Midbrain (tissue), 1 donor: Measurements from ENCODE around the gene AK3.
"Not testable (repeated sequence)": the region's sequence is repeated elsewhere in the genome, so short reads cannot be mapped to it uniquely, and the experiment has no call there.

Experiments
- DNase-seq: peaks from one replicate; lab custom pipeline; 2025; lab: John Stamatoyannopoulos, UW

Gene AK3

DNA sequence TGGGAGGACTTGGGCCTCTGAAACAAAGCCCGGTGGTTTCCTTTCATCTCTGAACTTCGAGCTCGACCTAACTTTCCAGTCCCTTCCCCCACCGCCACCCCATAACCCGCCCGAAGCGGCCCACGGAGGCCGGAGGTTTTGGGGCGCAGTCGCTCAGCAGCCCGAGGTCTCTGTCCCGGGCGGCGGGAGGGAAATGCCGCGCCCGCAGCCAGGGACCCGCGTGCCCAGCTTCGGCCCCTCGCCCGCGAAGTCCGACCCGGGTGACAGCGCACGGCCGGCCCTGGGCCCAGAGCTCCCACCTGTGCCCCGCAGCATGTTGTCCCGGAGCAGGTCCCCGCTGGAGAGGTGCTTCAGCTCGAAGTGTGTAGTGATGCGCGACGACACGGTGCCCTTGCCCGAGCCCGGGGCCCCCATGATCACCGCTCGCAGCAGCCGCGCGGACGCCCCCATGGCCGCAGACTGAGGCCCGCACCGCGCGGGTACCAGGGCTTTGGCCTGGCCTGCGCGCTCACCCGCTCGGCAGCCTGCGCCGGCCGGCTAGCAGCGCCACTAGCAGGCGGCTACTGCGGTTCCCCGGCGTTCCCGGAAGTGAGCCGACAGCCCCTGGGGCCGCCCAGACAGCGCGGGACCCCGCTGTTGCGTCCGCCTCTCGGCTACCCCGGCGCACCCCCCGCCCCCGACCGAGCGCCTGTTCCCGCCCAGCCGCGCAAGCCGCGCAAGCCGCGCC is at the start of gene AK3:
AK3 (minus strand) TSS at position 565 of the 727 bp plus-strand sequence; CDS start at position 450, 115 bp downstream.
- DNase-seq: peak; percentile 88

GRCh38 chr9:4788703-4789102 is 47.7 kb upstream of the AK3 start:
- DNase-seq: no peak

- DNase-seq: no peak
These were observed 46.9 kb upstream of the AK3 start for GRCh38 chr9:4787876-4788275.

DNA sequence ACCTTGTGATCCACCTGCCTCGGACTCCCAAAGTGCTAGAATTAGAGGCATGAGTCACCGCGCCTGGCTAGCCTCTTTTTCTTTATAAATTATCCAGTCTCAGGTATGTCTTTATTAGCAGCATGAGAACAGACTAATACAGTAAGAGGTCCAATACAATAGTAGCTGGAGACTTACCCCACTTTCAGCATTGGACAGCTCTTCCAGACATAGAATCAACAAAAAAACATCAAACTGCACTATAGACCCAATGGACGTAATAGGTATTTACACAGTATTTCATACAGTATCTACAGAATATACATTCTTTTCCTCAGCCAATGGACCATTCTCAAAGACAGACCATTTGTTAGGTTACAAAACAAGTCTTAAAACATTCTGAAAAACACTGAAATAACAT is 45.6 kb upstream of the AK3 start:
- DNase-seq: no peak

DNA sequence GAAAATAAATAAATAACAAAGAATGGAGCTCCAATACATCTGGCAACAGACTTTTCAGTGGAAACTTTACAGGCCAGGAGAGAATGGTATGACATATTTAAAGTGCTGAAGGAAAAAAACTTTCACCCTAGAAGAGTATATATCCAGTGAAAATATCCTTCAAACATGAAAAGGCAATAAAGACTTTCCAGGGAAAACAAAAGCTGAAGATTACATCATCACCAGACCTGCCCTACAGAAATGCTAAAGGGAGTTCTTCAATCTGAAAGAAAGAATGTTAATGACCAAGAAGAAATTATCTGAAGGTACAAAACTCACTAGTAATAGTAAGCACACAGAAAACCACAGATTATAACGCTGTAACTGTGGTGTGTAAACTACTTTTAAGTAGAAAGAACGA is 43.4 kb upstream of the AK3 start:
- DNase-seq: no peak

- not testable (repeated sequence) for DNase-seq
These were observed 42.2 kb upstream of the AK3 start for GRCh38 chr9:4783191-4783590.

DNA sequence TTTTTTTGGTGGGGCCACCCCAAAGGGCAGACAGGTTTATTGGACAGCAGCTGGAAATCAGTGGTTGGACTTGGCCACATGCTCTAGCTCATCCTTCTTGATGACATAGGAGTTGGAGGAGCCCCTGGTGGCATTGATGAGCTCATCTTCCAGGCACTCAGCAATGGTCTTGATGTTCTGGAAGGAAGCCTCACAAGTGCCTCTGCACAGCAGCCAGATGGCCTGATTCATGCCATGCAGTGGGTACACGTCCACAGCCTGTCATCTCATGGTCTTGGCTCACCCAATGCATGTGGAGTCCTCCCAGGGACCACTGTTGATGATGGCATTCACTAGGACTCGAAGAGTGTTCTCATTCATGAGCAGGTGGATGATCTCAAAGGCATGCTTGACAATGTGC is 40.4 kb upstream of the AK3 start:
- DNase-seq: no peak

GRCh38 chr9:4780651-4781050 is 39.6 kb upstream of the AK3 start:
- no peak for DNase-seq

GRCh38 chr9:4774958-4775357 is 34.0 kb upstream of the AK3 start:
- DNase-seq: not testable (repeated sequence)

DNA sequence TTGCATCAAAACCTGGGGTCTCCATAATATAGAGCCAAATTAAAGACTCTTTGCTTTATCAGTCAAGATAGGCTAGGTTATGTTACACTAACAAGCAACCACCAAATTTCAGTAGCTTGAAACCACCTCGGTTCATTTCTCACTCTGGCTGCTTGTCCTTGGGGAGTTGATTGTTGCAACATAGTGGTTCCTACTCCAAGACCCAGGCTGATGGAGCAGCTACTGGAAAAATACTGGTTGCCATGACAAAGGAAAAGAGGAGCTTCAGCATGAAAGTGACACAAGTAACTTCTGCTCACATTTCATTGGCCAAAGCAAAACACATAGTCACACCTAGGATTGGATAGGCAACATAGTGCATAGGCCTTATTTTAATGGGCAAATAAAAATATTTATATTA is 33.2 kb upstream of the AK3 start:
- no peak for DNase-seq

GRCh38 chr9:4771788-4772187 is 30.8 kb upstream of the AK3 start:
- DNase-seq: no peak

DNA sequence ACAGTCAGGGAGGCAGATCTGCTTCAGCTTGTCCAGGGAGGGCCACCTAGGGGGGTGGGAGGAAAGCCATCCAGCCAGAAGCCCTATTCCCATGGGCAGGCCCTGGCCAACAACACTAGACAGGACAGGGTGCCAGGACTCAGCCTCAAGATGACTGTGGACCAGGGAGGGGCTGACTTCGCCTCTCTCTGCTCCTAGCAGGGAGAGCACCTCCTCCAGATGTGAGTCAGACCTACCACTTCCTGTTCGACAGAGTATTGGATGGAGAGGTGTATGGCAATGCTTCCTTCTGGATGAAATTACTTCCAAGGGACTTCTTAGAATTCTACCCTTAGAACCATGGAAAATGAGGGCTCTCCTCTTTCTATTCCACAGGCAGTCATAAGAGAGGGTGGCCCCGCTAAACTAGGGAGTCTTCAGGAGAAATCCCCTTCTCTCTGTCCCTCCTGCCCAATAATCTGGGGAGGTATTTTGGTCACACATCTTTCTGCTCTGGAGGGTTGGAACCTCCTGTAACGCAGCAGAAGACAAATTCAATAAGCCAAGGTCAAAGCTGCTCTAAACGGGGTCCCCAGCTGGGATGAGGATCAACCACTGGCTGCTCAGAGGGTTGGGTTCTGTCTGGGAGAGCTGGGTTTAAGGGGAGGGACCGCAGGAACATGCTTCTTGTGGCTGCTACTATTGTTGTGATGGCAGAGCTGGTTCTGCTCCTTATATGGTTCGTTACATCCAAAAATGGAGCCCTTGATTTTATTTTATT is 28.5 kb upstream of the AK3 start:
- DNase-seq: no peak

- no peak for DNase-seq
These were observed 27.7 kb upstream of the AK3 start for GRCh38 chr9:4768681-4769080.

DNA sequence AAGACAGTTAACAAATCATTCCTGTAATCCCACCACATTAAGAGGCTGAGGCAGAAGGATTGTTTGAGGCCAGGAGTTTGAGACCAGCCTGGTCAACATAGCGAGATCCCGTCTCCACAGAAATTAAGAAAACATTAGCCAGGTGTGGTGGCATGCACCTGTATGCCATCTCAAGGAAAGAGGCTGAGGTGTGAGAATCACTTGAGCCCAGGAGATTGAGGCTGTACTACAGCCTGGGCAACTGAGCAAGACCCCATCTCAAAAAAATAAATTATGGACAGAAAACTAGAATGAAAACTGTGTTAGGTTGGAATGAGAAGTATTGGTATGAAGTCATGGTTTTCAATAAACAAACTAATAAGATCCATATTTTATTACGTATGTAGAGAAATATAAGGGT is 23.0 kb upstream of the AK3 start:
- DNase-seq: no peak

DNA sequence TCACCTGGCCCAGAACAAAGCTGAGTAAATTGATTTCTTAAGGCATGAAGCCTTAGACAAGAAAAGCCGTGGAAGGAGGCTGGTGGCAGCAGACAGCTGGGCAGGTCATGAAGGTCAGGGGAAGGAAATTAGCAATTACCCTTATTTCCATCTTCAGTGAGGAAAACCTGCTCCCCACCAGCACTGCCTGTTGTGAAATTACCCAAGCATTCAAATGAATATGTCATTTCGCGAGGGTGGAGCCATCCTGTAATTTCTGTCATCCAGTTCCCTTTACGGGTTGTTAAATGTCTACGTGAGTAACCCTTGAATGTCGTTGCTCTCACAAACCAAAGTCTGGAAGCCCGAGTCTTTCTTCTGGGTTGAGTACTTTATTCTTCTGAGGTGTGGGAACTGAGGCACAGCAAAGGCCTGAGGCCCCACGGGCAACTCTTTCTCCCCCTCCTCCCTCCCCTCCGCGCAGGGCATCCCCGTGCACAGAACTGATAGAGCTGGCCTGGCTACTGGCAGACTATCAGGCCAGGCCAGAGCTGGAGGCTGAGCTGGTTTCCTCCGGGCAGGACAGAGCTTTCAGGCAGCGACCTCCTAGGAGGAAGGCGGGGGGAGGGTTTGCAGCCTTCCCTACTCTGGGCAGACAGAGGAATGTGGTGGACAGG is 22.0 kb upstream of the AK3 start:
- DNase-seq: no peak

DNA sequence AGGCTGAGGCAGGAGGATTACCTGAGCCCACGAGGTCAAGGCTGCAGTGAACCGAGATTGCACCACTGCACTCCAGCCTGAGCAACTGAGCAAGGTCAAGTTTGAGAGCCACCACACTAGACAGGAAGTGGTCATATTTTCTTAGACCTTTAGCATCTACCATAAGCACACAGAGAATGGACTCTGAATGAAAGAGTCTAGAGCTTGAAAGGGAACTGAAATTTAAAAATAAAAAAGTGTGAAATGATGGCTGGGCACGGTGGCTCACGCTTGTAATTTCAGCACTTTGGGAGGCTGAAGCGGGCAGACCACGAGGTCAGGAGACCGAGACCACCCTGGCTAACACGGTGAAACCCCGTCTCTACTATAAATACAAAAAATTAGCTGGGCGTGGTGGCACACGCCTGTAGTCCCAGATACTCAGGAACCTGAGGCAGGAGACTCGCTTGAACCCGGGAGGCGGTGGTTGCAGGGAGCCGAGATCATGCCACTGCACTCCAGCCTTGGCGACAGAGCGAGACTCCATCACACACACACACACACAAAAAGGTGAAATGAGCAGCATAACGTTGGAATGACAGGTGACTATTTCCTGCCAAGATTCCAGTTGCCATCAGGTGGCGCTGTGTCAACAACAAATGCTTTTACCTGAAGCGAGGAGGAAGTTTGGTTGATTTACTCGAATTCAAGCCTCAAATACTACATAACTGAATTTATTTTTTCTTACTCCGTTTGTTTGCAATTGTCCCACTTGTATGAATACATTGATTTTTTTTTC is 21.3 kb upstream of the AK3 start:
- DNase-seq: peak; percentile 75

GRCh38 chr9:4760122-4760521 is 19.1 kb upstream of the AK3 start:
- DNase-seq: peak; percentile 20

- no peak for DNase-seq
These were observed 15.4 kb upstream of the AK3 start for GRCh38 chr9:4756420-4756819.

DNA sequence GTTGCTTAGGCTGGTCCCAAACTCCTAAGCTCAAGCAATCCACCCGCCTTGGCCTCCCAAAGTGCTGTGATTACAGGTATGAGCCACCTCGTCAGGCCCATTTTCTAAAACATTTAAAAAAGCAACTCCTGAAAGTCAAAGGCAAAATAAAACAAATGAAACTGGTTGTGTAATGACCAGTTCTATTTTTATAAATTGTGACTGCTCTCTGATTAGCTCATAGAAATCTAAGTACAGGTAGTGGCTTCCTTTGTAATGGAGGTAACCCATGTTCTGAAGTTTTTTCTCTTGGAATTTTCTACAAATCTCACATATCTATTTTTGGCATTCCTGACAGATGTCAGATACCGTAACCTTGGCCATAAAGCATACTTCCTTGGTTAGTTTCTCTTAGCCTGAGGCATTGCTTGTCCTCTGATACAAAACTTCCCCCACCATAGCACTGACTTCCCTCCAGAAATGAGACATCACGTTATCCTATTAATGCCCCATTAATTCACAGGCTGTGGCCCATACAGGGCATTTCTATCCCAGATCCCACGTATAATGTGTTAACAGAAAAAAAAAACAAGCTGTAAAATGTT is 14.1 kb upstream of the AK3 start:
- no peak for DNase-seq

DNA sequence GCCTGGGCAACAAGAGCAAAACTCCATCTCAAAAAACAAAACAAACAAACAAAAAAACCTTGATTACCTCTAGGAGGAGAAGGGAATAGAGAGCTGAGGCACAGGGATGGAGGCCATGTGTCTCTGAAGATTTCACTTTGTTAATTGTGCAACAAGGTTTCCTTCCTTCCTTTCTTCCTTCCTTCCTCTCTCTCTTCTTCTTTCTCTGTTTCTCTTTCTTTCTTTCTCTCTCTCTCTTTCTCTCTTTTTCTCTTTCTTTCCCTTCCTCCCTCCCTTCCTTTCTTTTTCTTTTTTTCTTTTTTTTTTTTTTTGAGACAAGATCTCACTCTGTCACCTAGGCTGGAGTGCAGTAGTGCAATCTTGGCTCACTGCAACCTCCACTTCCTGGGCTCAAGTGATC is 13.5 kb upstream of the AK3 start:
- not testable (repeated sequence) for DNase-seq

DNA sequence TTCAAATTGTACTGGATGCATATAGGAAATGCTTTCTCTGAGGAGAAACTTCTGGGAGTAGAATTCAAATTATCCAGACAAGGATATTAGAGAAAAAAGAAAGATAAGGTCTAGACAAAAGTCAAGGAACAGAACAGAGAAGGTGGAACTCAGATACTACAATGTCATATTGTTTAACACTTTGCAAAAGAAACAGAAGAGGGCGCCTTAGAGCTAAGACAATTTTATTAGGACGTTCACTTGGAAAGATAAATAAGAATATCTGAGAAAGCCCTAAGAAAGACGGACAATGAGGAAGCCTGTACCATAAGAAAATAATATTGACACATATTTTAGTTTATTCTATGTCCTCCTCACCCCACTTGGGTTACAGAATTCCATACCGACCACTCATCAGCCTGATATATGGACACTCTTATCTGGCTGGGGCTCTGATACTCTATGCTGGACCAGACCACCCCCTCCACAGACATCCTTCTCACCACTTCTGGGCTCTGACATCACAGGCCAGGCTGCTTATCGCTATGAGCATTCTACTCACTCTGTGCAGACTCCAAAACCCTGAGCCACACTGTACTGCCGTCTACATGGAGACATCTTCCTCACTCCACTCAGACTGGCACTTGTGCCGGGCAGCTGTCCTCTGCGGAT is 9.1 kb upstream of the AK3 start:
- DNase-seq: peak; percentile 23
